DND-41 (cell line): ENCODE results near the gene FBXL5.

Experiments
- CTCF ChIP-seq: IDR thresholded peaks from 2 replicates; pipeline ENCODE4 v1.5.1; 2012; ENCODE audit warnings: borderline replicate concordance, low read length, moderate library complexity, mild to moderate bottlenecking; ENCODE audit not compliant: poor library complexity, severe bottlenecking; ENCODE audit errors: extremely low read depth
- EZH2 ChIP-seq: IDR thresholded peaks from 3 replicates; pipeline ENCODE4 v1.6.1; 2012; ENCODE audit warnings: borderline replicate concordance, low read depth, mild to moderate bottlenecking, moderate library complexity, low read length, inconsistent platforms; ENCODE audit not compliant: severe bottlenecking

- TF ChIP-seq CTCF (no peak), EZH2 (no peak)
Measured at GRCh38 chr4:15692602-15693001, 37.4 kb upstream of the FBXL5 start.
